Skeletal muscle tissue (tissue), 4 donors: ENCODE data around the gene BACH2. TPM values are rescaled to one million over a fixed set of nuclear protein-coding genes. Genes with fewer than 3 reads are reported as not detected.
A peak's percentile ranks its signal among the peaks of the same experiment; 100 is the strongest.
"Not testable (repeated sequence)": the region's sequence is repeated elsewhere in the genome, so short reads cannot be mapped to it uniquely, and the experiment has no call there.

Experiments
- H3K27ac ChIP-seq: one replicate; pipeline ENCODE4 v1.7.0; 2013; ENCODE audit warnings: mild to moderate bottlenecking, low read depth, low read length, inconsistent platforms
- H3K27me3 ChIP-seq, 3 donors: one replicate each; pipeline ENCODE4 v1.7.0; 2013; ENCODE audit warnings: low read length in 3 of 3; ENCODE audit not compliant: control insufficient read depth in 3 of 3, insufficient read depth in 3 of 3
- H3K36me3 ChIP-seq, 3 donors: one replicate each; pipeline ENCODE4 v1.7.0; 2013; ENCODE audit warnings: low read length in 3 of 3; ENCODE audit not compliant: control insufficient read depth in 3 of 3, insufficient read depth in 3 of 3
- H3K4me1 ChIP-seq, 3 donors: one replicate each; pipeline ENCODE4 v1.7.0; 2013; ENCODE audit warnings: low read length in 3 of 3, mild to moderate bottlenecking in 3 of 3; ENCODE audit not compliant: control insufficient read depth in 3 of 3, insufficient read depth in 3 of 3
- H3K4me3 ChIP-seq, 3 donors: one replicate each; pipeline ENCODE4 v1.7.0; 2013; ENCODE audit warnings: low read length in 3 of 3
- H3K9ac ChIP-seq, 3 donors: one replicate each; pipeline ENCODE4 v1.7.0; 2013; ENCODE audit warnings: low read length in 3 of 3, mild to moderate bottlenecking in 3 of 3, moderate library complexity in 2 of 3, low read depth in 1 of 3
- H3K9me3 ChIP-seq, 3 donors: one replicate each; pipeline ENCODE4 v1.7.0; 2013; ENCODE audit warnings: low read length in 3 of 3; ENCODE audit not compliant: control insufficient read depth in 3 of 3
- total RNA-seq: library from RNA; depleted of rRNA; stranded (reverse); fragments of >200 nt; gene quantifications from one replicate; pipeline ENCODE4 v1.2.3, GENCODE V29; 2014
- donor health status: Osteomylitis.

The BACH2 gene
- total RNA-seq, 1 donor from 2014 or later, result 3.7 TPM

DNA sequence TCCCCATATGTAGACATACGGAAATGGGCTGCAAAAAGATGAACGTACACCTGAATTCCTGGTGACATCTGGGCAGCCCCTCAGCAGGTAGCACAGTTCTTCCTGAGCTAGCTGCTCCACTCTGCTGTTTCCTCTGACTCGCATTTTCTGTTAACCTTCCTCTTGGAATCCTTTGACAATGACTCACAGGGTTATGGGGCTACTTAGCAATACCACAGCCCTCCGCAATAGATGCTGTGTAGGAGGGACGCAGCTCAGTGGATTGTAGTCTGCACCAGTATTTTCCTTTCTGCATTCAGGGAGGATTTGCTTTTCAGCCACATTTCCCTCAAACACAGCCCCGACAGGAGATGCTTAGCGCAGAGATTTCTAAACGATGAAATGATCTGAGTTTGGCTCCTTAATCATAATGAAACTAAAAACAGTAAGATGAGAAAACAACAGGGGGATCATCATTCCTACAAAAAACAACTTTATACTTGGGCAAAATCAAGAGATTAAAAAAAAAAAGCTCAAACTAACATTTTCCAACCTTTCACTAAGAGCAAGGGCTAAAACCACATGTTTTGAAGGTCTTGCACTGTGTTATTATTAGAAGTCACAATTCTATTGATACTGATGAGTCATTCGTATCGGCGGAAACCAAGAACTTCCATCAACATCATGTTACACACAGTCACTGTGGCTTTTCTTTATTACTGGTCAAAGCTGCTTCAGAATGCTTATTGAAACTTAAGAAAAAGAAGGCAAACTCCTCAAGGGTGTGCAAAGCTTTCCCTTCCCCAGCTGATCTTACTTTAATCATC is 12.2 kb downstream of the BACH2 start:
- peak overlapping the region; percentile 95 for H3K27ac ChIP-seq
- H3K27me3 ChIP-seq, result no peaks in the 10 kb centered on the region
- peak overlapping the region; percentile 30 to 63 (median 49) for H3K4me3 ChIP-seq
- no peaks in the 10 kb centered on the region for H3K9me3 ChIP-seq
- H3K4me1 ChIP-seq, result peaks cover 21 to 25% (median 24%) of the 10 kb centered on the region in 3 donors
- no peaks in the 10 kb centered on the region for H3K36me3 ChIP-seq
- H3K9ac ChIP-seq, result peak overlapping the region; percentile 81 to 82 (median 82)

- not testable (repeated sequence) for H3K4me3 ChIP-seq, H3K36me3 ChIP-seq, H3K9ac ChIP-seq, H3K27me3 ChIP-seq, H3K9me3 ChIP-seq, H3K27ac ChIP-seq
- H3K4me1 ChIP-seq, result peaks cover 24 to 29% (median 27%) of the 10 kb centered on the region in 3 donors
Observed at GRCh38 chr6:90282265-90282664, 14.4 kb downstream of the BACH2 start.

DNA sequence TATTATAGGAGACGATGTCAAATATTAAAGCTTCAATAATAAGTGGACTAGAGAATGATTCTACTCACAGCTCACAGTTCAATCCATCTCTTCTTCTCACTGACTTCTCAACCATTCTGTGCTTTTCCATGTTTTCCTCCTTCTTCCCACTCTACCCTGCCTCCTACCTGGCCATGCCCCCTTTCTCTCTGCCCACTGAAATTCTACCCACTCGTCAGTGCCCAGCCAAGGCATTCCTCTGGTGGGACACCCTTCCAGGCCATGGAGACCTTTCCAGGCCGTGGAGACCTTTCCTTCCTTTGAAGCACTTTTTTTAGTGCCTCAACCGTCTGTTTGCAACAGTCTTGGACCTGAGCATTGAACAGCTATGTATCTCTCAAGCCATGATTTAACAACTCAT is 18.5 kb downstream of the BACH2 start:
- peaks cover 8 to 17% (median 16%) of the 10 kb centered on the region in 3 donors for H3K4me1 ChIP-seq

GRCh38 chr6:90277302-90278011 is 19.2 kb downstream of the BACH2 start:
- Histone ChIP-seq H3K4me3 (peak overlapping the region; percentile 29 to 48 (median 30)), H3K27ac (peak overlapping the region; percentile 77), H3K27me3 (no peaks in the 10 kb centered on the region), H3K4me1 (peaks cover 8 to 17% (median 16%) of the 10 kb centered on the region in 3 donors), H3K9ac (peak overlapping the region in 1 of 3 donors; percentile 79), H3K36me3 (no peaks in the 10 kb centered on the region), H3K9me3 (no peaks in the 10 kb centered on the region)

More for the DNA sequence above, 18.5 kb downstream of the BACH2 start:
- Histone ChIP-seq H3K4me3 (peak overlapping the region; percentile 2 to 55 (median 48)), H3K36me3 (no peaks in the 10 kb centered on the region), H3K27ac (peak overlapping the region; percentile 77), H3K27me3 (no peaks in the 10 kb centered on the region), H3K9me3 (no peaks in the 10 kb centered on the region), H3K9ac (peak overlapping the region in 2 of 3 donors; percentile 18 to 79)

DNA sequence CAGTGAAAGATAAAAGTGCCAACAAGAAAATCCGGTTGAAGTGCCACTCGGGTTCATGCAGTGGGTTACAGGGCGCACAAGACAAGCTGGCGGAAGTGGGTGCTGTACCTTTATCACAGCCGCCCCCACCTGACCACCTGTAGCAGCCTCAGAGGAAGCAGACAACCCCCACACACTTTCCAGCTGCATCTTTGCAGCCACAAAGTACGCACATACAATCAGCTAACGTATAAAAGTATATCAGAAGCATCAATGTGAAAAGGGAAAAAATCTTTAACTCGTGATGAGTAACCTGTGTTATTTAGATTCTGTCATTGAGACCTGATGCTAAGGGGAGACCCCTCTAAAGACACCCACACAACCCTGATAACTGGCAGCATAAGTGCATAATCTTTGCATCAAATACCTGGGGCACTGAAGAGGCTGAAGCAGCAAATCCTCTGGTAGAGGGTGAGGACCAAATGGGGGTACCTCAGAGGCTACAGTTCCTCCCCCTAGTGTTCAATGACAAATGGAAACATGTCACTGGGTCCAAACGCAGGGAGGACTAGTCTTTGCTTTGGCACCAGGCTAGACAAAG is 22.1 kb downstream of the BACH2 start:
- H3K4me1 ChIP-seq, result peaks cover 8 to 17% (median 16%) of the 10 kb centered on the region in 3 donors
- H3K9me3 ChIP-seq, result no peaks in the 10 kb centered on the region
- no peak overlapping the region for H3K9ac ChIP-seq
- H3K36me3 ChIP-seq, result no peaks in the 10 kb centered on the region
- H3K4me3 ChIP-seq, result no peak overlapping the region
- H3K27ac ChIP-seq, result no peak overlapping the region
- H3K27me3 ChIP-seq, result no peaks in the 10 kb centered on the region

DNA sequence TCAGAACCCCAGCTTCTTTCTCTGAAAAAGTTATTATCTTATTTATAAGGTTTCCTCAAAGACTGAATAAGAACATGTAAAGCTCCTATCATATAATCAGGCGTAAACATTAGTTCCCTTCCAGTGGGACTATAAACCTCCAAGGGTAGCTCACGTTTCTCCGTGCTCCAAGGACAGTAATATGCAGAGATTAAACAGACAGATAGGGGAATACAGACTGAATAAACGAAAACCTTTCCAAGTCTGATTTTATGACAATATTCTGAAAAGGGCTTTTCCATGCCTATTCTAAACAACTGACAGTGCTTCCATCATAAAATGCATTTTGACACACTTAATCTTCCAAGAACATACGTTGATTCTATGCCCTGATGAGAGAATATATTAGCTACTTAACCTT is 22.8 kb downstream of the BACH2 start:
- Histone ChIP-seq H3K27me3 (no peaks in the 10 kb centered on the region), H3K27ac (no peak overlapping the region), H3K36me3 (no peaks in the 10 kb centered on the region), H3K4me1 (peaks cover 6 to 17% (median 14%) of the 10 kb centered on the region in 3 donors), H3K9ac (no peak overlapping the region), H3K9me3 (no peaks in the 10 kb centered on the region), H3K4me3 (no peak overlapping the region)

DNA sequence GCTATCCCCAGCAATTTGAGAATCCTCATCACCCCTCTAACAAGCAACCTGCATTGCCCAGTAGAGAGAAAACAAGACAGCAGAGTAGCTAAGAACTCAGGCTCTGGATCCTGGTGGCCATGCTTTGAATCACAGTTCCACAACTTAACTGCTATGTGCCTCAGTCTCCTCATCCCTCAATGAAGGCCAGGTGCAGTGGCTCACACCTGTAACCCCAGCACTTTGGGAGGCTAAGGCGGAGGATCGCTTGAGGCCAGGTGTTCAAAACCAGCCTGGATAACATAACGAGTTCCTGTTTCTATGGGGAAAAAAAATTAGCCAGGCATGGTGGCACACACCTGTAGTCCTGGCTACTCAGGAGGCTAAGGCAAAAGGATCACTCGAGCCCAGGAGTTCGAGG is 23.7 kb downstream of the BACH2 start:
- Histone ChIP-seq H3K4me3 (no peak overlapping the region), H3K4me1 (peaks cover 0 to 10% (median 7%) of the 10 kb centered on the region in 3 donors), H3K9me3 (no peaks in the 10 kb centered on the region), H3K9ac (no peak overlapping the region), H3K27ac (no peak overlapping the region), H3K27me3 (no peaks in the 10 kb centered on the region), H3K36me3 (no peaks in the 10 kb centered on the region)

DNA sequence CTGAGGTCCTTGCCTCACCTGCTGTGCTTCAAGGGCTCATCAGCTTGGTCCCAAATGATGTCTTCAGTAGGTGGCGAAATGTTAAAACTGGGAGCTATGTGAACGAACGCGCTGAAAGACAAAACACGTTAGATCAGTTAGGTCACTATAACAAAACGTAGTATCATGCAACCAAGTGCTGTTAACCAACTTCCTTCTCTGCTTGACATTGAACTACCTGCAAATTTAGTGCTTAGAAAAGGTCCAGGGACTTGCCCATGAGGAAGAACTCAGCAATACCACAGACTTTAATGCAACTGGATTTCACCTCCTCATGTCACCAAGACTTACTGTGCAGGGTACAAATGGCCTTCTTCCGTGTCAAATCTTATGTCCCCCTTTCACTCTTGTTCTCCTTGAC is 24.8 kb downstream of the BACH2 start:
- H3K36me3 ChIP-seq, result no peaks in the 10 kb centered on the region
- H3K9me3 ChIP-seq, result no peaks in the 10 kb centered on the region
- H3K4me1 ChIP-seq, result peaks cover 0 to 6% (median 4%) of the 10 kb centered on the region in 3 donors
- H3K27me3 ChIP-seq, result no peaks in the 10 kb centered on the region
- H3K27ac ChIP-seq, result no peak overlapping the region
- no peak overlapping the region for H3K4me3 ChIP-seq
- H3K9ac ChIP-seq, result no peak overlapping the region

DNA sequence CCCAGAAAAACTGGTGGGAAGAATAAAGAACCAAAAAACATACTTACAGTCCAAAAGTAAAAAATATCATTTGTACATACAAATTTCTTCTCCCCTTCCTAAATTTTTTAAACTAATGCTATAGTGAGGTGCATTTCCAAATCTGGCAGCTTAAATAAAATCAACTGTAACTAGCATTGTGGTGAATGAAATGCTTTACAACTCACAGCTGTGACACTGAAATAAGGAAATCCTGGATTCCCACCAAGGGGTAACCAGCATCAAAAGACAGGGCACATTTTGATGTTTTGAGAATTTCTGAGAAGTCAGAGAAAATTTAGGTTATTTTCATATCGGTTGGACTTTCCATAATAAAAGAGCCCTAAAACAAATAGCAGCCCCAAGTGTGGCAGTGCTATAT is 27.3 kb downstream of the BACH2 start:
- no peaks in the 10 kb centered on the region for H3K36me3 ChIP-seq
- H3K4me3 ChIP-seq, result no peak overlapping the region
- peaks cover 0 to 6% (median 1%) of the 10 kb centered on the region in 3 donors for H3K4me1 ChIP-seq
- no peak overlapping the region for H3K9ac ChIP-seq
- no peak overlapping the region for H3K27ac ChIP-seq
- H3K27me3 ChIP-seq, result no peaks in the 10 kb centered on the region
- H3K9me3 ChIP-seq, result no peaks in the 10 kb centered on the region

DNA sequence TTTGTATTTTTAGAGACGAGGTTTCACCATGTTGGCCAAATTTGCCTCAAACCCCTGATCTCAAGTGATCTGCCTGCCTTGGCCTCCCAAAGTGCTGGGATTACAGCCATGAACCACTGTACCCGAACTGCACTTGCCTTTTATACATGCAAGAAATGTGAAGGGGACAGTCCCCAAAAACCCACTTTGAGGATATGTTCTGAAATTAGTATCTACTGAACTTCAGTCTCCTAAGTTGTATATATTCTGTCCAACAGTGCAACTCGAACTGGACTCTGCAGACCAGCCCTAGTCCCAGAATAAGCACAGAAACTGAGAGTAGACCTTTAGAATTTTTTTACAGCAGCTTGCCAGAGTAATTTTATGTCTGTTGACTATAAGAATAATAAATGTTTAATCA is 28.5 kb downstream of the BACH2 start:
- Histone ChIP-seq H3K9ac (no peak overlapping the region), H3K4me3 (no peak overlapping the region), H3K27me3 (no peaks in the 10 kb centered on the region), H3K27ac (no peak overlapping the region), H3K4me1 (no peaks in the 10 kb centered on the region), H3K9me3 (no peaks in the 10 kb centered on the region), H3K36me3 (no peaks in the 10 kb centered on the region)
